ENCODE data around the gene DEXI.
"Not testable (repeated sequence)": the region's sequence is repeated elsewhere in the genome, so short reads cannot be mapped to it uniquely, and the experiment has no call there.

DEXI gene

GRCh38 chr16:10968498-10968897 lies 26.2 kb upstream of the DEXI start:
- no peak for DNase-seq

- DNase-seq: no peak
These were observed 25.7 kb upstream of the DEXI start for GRCh38 chr16:10967986-10968385.

GRCh38 chr16:10966559-10966958 lies 24.3 kb upstream of the DEXI start:
- DNase-seq: not testable (repeated sequence)

- no peak for DNase-seq
These were observed 23.9 kb upstream of the DEXI start for GRCh38 chr16:10966129-10966528.

- no peak for DNase-seq
These were observed 23.3 kb upstream of the DEXI start for GRCh38 chr16:10965440-10966061.

GRCh38 chr16:10964891-10965326 lies 22.6 kb upstream of the DEXI start:
- peak; percentile 40 for DNase-seq

- DNase-seq: peak; percentile 85
These were observed 22.0 kb upstream of the DEXI start for GRCh38 chr16:10964039-10964890.

GRCh38 chr16:10961231-10961630 lies 19.0 kb upstream of the DEXI start:
- no peak for DNase-seq

- DNase-seq: no peak
These were observed 16.9 kb upstream of the DEXI start for GRCh38 chr16:10959161-10959560.

- DNase-seq: no peak
These were observed 15.7 kb upstream of the DEXI start for GRCh38 chr16:10957771-10958482.

GRCh38 chr16:10954903-10955302 lies 12.6 kb upstream of the DEXI start:
- DNase-seq: no peak

GRCh38 chr16:10951026-10951425 lies 8.8 kb upstream of the DEXI start:
- DNase-seq: no peak

GRCh38 chr16:10950393-10950792 lies 8.1 kb upstream of the DEXI start:
- DNase-seq: no peak

- DNase-seq: no peak
These were observed 7.2 kb upstream of the DEXI start for GRCh38 chr16:10949424-10949970.

GRCh38 chr16:10947211-10947787 lies 5.0 kb upstream of the DEXI start:
- no peak for DNase-seq

GRCh38 chr16:10946308-10946707 lies 4.0 kb upstream of the DEXI start:
- DNase-seq: no peak

- no peak for DNase-seq
These were observed 3.0 kb upstream of the DEXI start for GRCh38 chr16:10945065-10945787.

- DNase-seq: peak; percentile 94
These were observed 2.2 kb upstream of the DEXI start, which contains the start of gene CLEC16A for GRCh38 chr16:10944249-10945064. Gene CLEC16A, plus strand, starts transcription at chr16:10944564. Its CDS starts 154 bp downstream, at chr16:10944718.

GRCh38 chr16:10943064-10943353 lies 741 bp upstream of the DEXI start:
- no peak for DNase-seq

- DNase-seq: not testable (repeated sequence)
These were observed 325 bp downstream of the DEXI start for GRCh38 chr16:10941935-10942351.
